Measurements from ENCODE around the gene S100A10.

Gene S100A10

GRCh38 chr1:152024223-152024622, 30.6 kb upstream of the S100A10 start:
- H3K4me3 ChIP-seq (ENCODE audit: low read depth, low read length), result no peak overlapping the region

GRCh38 chr1:152023221-152023620, 29.6 kb upstream of the S100A10 start:
- TF ChIP-seq, protein P1, sequence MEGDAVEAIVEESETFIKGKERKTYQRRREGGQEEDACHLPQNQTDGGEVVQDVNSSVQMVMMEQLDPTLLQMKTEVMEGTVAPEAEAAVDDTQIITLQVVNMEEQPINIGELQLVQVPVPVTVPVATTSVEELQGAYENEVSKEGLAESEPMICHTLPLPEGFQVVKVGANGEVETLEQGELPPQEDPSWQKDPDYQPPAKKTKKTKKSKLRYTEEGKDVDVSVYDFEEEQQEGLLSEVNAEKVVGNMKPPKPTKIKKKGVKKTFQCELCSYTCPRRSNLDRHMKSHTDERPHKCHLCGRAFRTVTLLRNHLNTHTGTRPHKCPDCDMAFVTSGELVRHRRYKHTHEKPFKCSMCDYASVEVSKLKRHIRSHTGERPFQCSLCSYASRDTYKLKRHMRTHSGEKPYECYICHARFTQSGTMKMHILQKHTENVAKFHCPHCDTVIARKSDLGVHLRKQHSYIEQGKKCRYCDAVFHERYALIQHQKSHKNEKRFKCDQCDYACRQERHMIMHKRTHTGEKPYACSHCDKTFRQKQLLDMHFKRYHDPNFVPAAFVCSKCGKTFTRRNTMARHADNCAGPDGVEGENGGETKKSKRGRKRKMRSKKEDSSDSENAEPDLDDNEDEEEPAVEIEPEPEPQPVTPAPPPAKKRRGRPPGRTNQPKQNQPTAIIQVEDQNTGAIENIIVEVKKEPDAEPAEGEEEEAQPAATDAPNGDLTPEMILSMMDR (IDR thresholded peaks at IDR 0.05; ENCODE audit: borderline replicate concordance, insufficient read depth, low read depth, low read length), result no peak
- no peak overlapping the region for H3K4me3 ChIP-seq (ENCODE audit: low read depth, low read length)

More at GRCh38 chr1:152024223-152024622, 30.6 kb upstream of the S100A10 start:
- TF ChIP-seq, protein P1 (IDR thresholded peaks at IDR 0.05; ENCODE audit: borderline replicate concordance, insufficient read depth, low read depth, low read length), result no peak

DNA sequence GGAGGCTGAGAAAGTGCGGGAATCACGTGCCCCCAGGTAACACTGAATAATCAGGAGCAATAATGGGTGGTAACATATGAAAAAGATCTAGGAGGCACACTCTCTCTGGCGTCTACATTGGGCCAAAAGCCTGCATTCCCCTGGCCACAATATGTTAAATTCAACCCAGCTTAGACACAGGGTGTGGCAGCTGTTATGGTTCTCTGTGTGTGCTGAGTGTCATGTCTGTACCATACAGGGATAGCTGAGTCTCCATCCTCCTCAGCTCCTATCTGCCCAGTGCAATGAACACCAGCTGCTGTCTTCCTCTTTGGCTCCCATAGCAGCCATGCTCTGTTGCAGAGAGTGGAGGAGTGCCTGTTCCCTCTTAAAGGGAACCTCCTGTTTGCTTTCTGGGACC, 28.8 kb upstream of the S100A10 start:
- TF ChIP-seq, protein P1 (IDR thresholded peaks at IDR 0.05; ENCODE audit: borderline replicate concordance, insufficient read depth, low read depth, low read length), result no peak
- no peak overlapping the region for H3K4me3 ChIP-seq (ENCODE audit: low read depth, low read length)

DNA sequence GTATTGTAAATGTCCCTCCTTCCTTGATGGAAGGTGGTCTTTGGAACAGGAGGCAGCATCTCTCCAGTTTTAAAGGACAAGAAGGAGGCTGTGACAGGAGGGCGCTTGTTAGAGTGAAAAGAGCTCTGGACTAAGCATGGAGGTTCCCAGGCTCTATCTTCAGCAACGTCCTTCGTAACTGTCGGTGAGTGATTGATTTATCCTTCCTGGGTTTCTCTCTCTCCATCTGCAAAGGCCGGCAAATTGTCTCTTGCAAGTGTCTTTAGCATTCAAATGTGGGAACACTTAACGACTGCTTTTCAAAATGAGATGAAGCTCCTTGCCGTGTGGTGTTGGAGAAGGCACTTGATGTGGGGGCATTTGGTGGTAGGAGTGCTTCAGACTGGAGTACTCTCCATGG, 27.9 kb upstream of the S100A10 start:
- TF ChIP-seq, protein P1 (IDR thresholded peaks at IDR 0.05; ENCODE audit: borderline replicate concordance, insufficient read depth, low read depth, low read length), result no peak
- no peak overlapping the region for H3K4me3 ChIP-seq (ENCODE audit: low read depth, low read length)

DNA sequence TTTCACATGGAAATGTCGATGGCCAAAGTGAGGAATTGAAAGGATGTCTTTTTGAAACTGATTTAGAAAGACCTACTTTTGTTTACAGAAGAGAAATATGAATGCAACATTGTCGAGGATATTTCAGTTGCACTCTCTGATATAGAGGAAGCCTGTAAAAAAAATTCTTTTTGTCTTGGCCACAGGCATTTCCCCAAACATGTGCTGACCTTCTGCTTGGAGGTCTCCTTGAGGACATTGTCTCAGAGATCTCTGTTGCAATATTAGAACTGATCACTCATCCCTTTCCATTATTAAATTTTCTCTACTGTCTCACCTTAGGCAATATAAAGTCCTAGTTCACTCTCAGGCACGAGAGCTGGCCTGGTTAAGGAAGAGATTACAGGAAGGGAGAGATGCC, 27.2 kb upstream of the S100A10 start:
- H3K4me3 ChIP-seq (ENCODE audit: low read depth, low read length), result no peak overlapping the region
- TF ChIP-seq, protein P1 (IDR thresholded peaks at IDR 0.05; ENCODE audit: borderline replicate concordance, insufficient read depth, low read depth, low read length), result no peak

GRCh38 chr1:152018537-152018936, 24.9 kb upstream of the S100A10 start:
- TF ChIP-seq, protein P1 (IDR thresholded peaks at IDR 0.05; ENCODE audit: borderline replicate concordance, insufficient read depth, low read depth, low read length), result peak; percentile 43; the same call in 1 of the 2 replicates
- H3K4me3 ChIP-seq (ENCODE audit: low read depth, low read length), result no peak overlapping the region

- TF ChIP-seq, protein P1 (IDR thresholded peaks at IDR 0.05; ENCODE audit: borderline replicate concordance, insufficient read depth, low read depth, low read length), result no peak
Observed at GRCh38 chr1:152015766-152016165, 22.1 kb upstream of the S100A10 start.

More at GRCh38 chr1:152015766-152016165, 22.1 kb upstream of the S100A10 start:
- H3K4me3 ChIP-seq (ENCODE audit: low read depth, low read length), result no peak overlapping the region

All from GM12875 (cell line).